Measurements from ENCODE around the gene APOL4. TPM values are rescaled to one million over a fixed set of nuclear protein-coding genes. Genes with fewer than 3 reads are reported as not detected.

The APOL4 gene
- total and polyA plus RNA-seq, 2 donors (not counting 1 experiment from before 2014, with no cell fraction given), result 0.03 TPM; not detected in 1

GRCh38 chr22:36235585-36235984 is 34.0 kb upstream of the APOL4 start:
- Mint-ChIP-seq H3K27ac (no peak overlapping the region), H3K4me1 (peaks cover 66% of the 10 kb centered on the region), H3K27me3 (no peaks in the 10 kb centered on the region), H3K4me3 (peak overlapping the region; percentile 29), H3K9me3 (ENCODE audit: insufficient read depth) (no peaks in the 10 kb centered on the region)
- H3K27me3 ChIP-seq (replicated peaks in 1 of 4; ENCODE audit: control extremely low read depth in 1 of 4, control insufficient read depth in 3 of 4, insufficient read depth in 4 of 4, low read length in 3 of 4), result no peaks in the 10 kb centered on the region
- H3K9ac ChIP-seq (ENCODE audit: low read length), result no peak overlapping the region
- TF ChIP-seq EZH2 (IDR thresholded peaks at IDR 0.05; ENCODE audit: borderline replicate concordance, insufficient read depth, low read depth, low read length, poor library complexity, severe bottlenecking), result no peak
- TF ChIP-seq CTCF (IDR thresholded peaks at IDR 0.05), result no peak
- no peak overlapping the region for H3K27ac ChIP-seq (ENCODE audit: low read length in 2 of 2)
- ChIA-PET POLR2A (no interaction called here), CTCF (interaction anchor here (1.1 kb wide), 1 partner anchor 170 kb away, joined by 4 read pairs; no protein-coding TSS in a partner anchor)
- H3K79me2 ChIP-seq (ENCODE audit: control insufficient read depth, insufficient read depth, low read length), result peaks cover 30% of the 10 kb centered on the region
- 72% methylated on average over 2 of the region's 3 CpGs for WGBS (ENCODE audit: insufficient coverage)
- H3K9me3 ChIP-seq (ENCODE audit: control extremely low read depth in 1 of 3, control insufficient read depth in 2 of 3, insufficient read depth in 1 of 3, low read length in 2 of 3), result no peaks in the 10 kb centered on the region
- peaks cover 0 to 30% of the 10 kb centered on the region in 2 experiments for H3K36me3 ChIP-seq (replicated peaks in 1 of 2; ENCODE audit: control extremely low read depth in 1 of 2, control insufficient read depth in 1 of 2, extremely low read depth in 1 of 2, insufficient read depth in 2 of 2, low read length in 1 of 2)
- H4K20me1 ChIP-seq (ENCODE audit: control insufficient read depth, insufficient read depth, low read length, poor library complexity, severe bottlenecking), result no peaks in the 10 kb centered on the region
- DNase-seq (no peak), ATAC-seq (ENCODE audit: low read depth) (no peak)
- intact Hi-C loops (cut with micrococcal nuclease), result loop anchor here (5.0 kb wide), 1 partner anchor 42 kb away; no protein-coding TSS in a partner anchor
- no peak overlapping the region for H3K4me3 ChIP-seq (ENCODE audit: control extremely low read depth in 1 of 5, extremely low read depth in 1 of 5, insufficient read depth in 1 of 5, low read depth in 2 of 5, low read length in 4 of 5)
- H3K4me2 ChIP-seq (replicated peaks; ENCODE audit: low read depth, low read length, poor library complexity, severe bottlenecking), result no peak overlapping the region
- H2AFZ ChIP-seq (ENCODE audit: insufficient read depth, low read depth, low read length, poor library complexity, severe bottlenecking), result no peak overlapping the region
- H3K4me1 ChIP-seq (ENCODE audit: control insufficient read depth in 2 of 2, insufficient read depth in 2 of 2, low read length in 2 of 2), result peaks cover 31 to 41% of the 10 kb centered on the region in 2 donors

GRCh38 chr22:36234919-36235318 is 33.3 kb upstream of the APOL4 start:
- 100% methylated on average over 1 of the region's 2 CpGs for WGBS (ENCODE audit: insufficient coverage)
- Histone ChIP-seq H3K4me1 (ENCODE audit: control insufficient read depth in 2 of 2, insufficient read depth in 2 of 2, low read length in 2 of 2) (peaks cover 30 to 39% of the 10 kb centered on the region in 2 donors), H3K4me3 (ENCODE audit: control extremely low read depth in 1 of 5, extremely low read depth in 1 of 5, insufficient read depth in 1 of 5, low read depth in 2 of 5, low read length in 4 of 5) (no peak overlapping the region), H3K9me3 (ENCODE audit: control extremely low read depth in 1 of 3, control insufficient read depth in 2 of 3, insufficient read depth in 1 of 3, low read length in 2 of 3) (no peaks in the 10 kb centered on the region), H3K79me2 (ENCODE audit: control insufficient read depth, insufficient read depth, low read length) (peaks cover 30% of the 10 kb centered on the region), H3K4me2 (replicated peaks; ENCODE audit: low read depth, low read length, poor library complexity, severe bottlenecking) (no peak overlapping the region), H3K36me3 (replicated peaks in 1 of 2; ENCODE audit: control extremely low read depth in 1 of 2, control insufficient read depth in 1 of 2, extremely low read depth in 1 of 2, insufficient read depth in 2 of 2, low read length in 1 of 2) (peaks cover 0 to 35% of the 10 kb centered on the region in 2 experiments), H3K27ac (ENCODE audit: low read length in 2 of 2) (no peak overlapping the region), H3K27me3 (replicated peaks in 1 of 4; ENCODE audit: control extremely low read depth in 1 of 4, control insufficient read depth in 3 of 4, insufficient read depth in 4 of 4, low read length in 3 of 4) (no peaks in the 10 kb centered on the region), H2AFZ (ENCODE audit: insufficient read depth, low read depth, low read length, poor library complexity, severe bottlenecking) (no peak overlapping the region), H3K9ac (ENCODE audit: low read length) (no peak overlapping the region), H4K20me1 (ENCODE audit: control insufficient read depth, insufficient read depth, low read length, poor library complexity, severe bottlenecking) (no peaks in the 10 kb centered on the region)
- Mint-ChIP-seq H3K9me3 (ENCODE audit: insufficient read depth) (no peaks in the 10 kb centered on the region), H3K4me3 (no peak overlapping the region), H3K4me1 (peaks cover 61% of the 10 kb centered on the region), H3K27ac (no peak overlapping the region), H3K27me3 (no peaks in the 10 kb centered on the region)
- DNase-seq, result no peak
- no peak for ATAC-seq (ENCODE audit: low read depth)
- intact Hi-C loops (cut with micrococcal nuclease), result loop anchor here (5.0 kb wide), 1 partner anchor 42 kb away; no protein-coding TSS in a partner anchor
- TF ChIP-seq EZH2 (IDR thresholded peaks at IDR 0.05; ENCODE audit: borderline replicate concordance, insufficient read depth, low read depth, low read length, poor library complexity, severe bottlenecking) (no peak), CTCF (IDR thresholded peaks at IDR 0.05) (no peak)
- POLR2A ChIA-PET, result no interaction called here
- CTCF ChIA-PET, result interaction anchor here (1.1 kb wide), 1 partner anchor 169 kb away, joined by 4 read pairs; no protein-coding TSS in a partner anchor
